Measurements from ENCODE around the gene B3GNT8.
A peak's percentile ranks its signal among the peaks of the same experiment; 100 is the strongest.
"Not testable (repeated sequence)": the region's sequence is repeated elsewhere in the genome, so short reads cannot be mapped to it uniquely, and the experiment has no call there.

Gene B3GNT8

GRCh38 chr19:41426952-41427646, at the start of gene B3GNT8:
B3GNT8 (minus strand) TSS chr19:41427374; CDS start chr19:41426778, 596 bp downstream.
- DNase-seq, result peak; percentile 64

- no peak for DNase-seq
These were observed 49.4 kb upstream of the B3GNT8 start for GRCh38 chr19:41476583-41476982.

- not testable (repeated sequence) for DNase-seq
These were observed 36.4 kb upstream of the B3GNT8 start for GRCh38 chr19:41463257-41464256.

GRCh38 chr19:41462497-41462896, 35.3 kb upstream of the B3GNT8 start:
- DNase-seq, result no peak

- DNase-seq, result no peak
These were observed 30.1 kb upstream of the B3GNT8 start for GRCh38 chr19:41457241-41457640.

- no peak for DNase-seq
These were observed 29.3 kb upstream of the B3GNT8 start for GRCh38 chr19:41456342-41456918.

- no peak for DNase-seq
These were observed 28.8 kb upstream of the B3GNT8 start for GRCh38 chr19:41455936-41456335.

- no peak for DNase-seq
These were observed 25.6 kb upstream of the B3GNT8 start for GRCh38 chr19:41452584-41453275.

GRCh38 chr19:41449865-41450178, 22.6 kb upstream of the B3GNT8 start:
- DNase-seq, result no peak

GRCh38 chr19:41449079-41449864, 22.1 kb upstream of the B3GNT8 start:
- DNase-seq, result no peak

GRCh38 chr19:41447732-41448332, 20.7 kb upstream of the B3GNT8 start:
- no peak for DNase-seq

GRCh38 chr19:41445575-41445974, 18.4 kb upstream of the B3GNT8 start:
- no peak for DNase-seq

GRCh38 chr19:41443813-41444455, 16.8 kb upstream of the B3GNT8 start:
- no peak for DNase-seq

GRCh38 chr19:41442473-41443355, 15.5 kb upstream of the B3GNT8 start, which contains the start of gene ERICH4:
ERICH4 (plus strand) TSS chr19:41443156; CDS start chr19:41443170, 14 bp downstream.
- DNase-seq, result no peak

GRCh38 chr19:41441321-41441945, 14.3 kb upstream of the B3GNT8 start:
- no peak for DNase-seq

- peak; percentile 99 for DNase-seq
These were observed 12.5 kb upstream of the B3GNT8 start, which contains the start of gene DMAC2 for GRCh38 chr19:41439441-41440222. DMAC2 (minus strand) TSS chr19:41439912; CDS start chr19:41439899, 13 bp downstream.

- no peak for DNase-seq
These were observed 10.9 kb upstream of the B3GNT8 start for GRCh38 chr19:41437944-41438574.

- DNase-seq, result no peak
These were observed 9.4 kb upstream of the B3GNT8 start for GRCh38 chr19:41436674-41436951.
